Raji (cell line): Measurements from ENCODE around the gene PRR16.

Experiments
- POLR2A ChIP-seq: IDR thresholded peaks from 2 replicates; pipeline ENCODE4 v1.6.1; 2011; ENCODE audit warnings: low read depth, low read length, control low read depth; ENCODE audit not compliant: insufficient read depth

PRR16 gene

DNA sequence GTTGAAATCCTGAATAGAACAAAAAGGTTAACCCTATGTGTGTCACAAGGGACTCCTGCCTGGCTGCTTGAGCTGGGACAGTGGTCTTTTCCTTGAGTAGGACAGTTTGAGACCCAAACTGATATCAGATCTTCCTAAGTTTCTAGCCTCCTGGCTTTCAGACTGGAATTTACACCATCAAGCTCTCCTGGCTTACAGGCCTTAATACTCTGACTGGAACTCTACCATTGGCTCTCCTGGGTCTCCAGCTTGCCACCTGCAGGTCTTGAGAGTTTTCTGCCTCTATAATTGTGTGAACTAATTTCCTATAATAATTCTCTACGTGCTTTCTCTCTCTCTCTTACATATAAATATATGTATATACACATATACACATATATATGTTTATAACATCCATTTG, 112.5 kb downstream of the PRR16 start:
- no peak for TF ChIP-seq POLR2A

DNA sequence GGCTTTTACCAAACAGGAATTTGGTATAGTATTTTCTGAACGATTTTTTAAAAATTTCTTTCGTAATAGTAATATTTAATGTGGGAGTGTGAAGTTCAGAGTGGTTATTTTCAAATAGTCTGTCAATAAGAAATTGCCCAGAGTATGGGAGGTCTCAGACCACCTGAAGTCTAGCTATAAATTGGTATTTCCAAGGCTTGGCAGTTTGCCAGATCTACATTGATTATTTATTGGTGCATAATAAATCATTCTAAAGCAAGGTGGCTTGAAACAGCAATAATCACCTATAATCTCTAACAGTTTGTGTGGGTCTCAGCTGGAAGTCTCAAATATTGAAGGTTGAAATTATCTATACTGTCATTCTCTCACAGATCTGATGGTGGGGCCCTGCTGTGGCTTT, 118.5 kb downstream of the PRR16 start:
- no peak for TF ChIP-seq POLR2A

DNA sequence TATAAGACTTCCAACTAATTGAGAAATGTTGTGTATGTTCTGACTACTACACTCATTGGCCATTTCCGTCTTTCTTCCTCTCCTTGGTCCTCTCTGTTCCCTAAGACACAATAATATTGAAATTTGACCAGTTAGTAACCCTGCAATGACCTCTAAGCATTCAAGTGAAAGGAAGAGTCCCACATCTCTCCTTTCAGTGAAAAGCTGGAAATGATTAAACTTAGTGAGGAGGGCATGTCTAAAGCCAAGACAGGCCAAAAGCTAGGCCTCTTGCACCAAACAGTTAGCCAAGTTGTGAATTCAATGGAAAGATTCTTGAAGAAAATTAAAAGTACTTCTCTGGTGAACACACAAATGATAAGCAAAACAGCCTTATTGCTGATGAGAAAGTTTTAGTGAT, 122.5 kb downstream of the PRR16 start:
- no peak for TF ChIP-seq POLR2A

DNA sequence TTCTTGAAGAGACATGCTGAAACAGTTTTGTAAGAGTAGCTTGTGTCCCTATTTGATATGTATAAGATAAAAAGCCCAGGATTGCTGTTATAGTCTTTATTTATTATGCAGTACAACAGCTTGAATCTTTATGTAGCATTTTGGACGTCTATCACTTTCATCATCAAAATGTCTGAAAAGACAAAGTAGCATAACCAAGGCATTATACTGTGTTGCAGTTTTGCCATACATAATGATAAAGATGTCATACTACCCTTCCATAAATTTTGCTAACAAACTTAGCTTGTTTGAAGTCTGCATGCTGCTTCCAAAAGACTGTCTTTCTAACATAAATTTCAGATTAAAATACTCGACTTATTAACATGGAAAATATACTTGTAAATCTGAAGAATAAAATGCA, 127.8 kb downstream of the PRR16 start:
- TF ChIP-seq POLR2A, result no peak

DNA sequence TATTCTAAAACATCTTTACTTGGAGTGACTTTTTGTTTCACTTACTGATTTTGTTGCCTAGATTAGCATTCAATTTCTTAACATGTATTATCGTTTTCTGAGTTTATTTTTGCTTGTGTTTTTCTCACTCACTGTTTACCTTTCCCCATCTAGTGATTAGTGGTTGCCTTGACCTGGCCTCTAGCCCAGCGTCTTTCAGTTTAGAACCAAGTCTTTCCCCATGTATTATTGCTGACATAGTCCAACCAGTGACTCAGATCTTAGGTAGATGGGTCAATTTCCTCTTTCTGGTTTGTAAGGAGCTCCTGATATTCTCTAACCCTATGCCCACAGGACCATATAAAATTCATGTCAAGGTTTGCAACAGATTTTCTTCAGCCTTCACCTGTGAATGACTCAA, 135.5 kb downstream of the PRR16 start:
- TF ChIP-seq POLR2A, result no peak

DNA sequence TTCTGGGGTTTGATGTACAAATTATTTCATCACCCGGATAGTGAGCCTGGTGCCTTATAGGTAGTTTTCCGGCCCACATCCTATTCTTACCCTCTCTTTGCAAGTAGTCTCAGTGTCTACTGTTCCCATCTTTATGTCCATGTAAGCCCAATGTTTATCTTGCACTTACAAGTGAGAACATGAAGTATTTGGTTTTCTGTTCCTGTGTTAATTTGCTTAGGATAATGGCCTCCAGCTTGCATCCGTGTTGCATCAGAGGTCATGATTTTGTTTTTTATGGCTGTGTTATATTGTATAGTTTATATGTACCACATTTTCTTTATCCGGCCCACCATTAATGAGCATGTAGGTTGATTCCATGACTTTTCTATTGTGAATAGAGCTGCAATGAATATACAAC, 136.5 kb downstream of the PRR16 start:
- TF ChIP-seq POLR2A, result no peak

DNA sequence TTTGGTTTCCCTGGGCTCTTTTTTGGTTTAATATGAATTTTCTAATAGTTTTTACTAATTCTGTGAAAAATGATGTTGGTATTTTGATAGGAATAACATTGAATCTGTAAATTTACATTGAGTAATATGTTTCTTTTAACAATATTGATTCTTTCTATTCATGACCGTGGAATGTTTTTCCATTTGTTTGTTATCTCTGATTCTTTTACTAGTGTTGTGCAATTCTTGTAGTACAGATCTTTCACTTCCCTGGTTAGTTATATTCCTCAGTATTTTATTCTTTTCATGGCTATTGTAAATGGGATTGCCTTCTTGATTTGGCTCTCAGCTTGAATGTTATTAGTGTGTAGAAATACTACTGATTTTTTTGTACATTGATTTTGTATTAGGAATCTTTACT, 137.9 kb downstream of the PRR16 start:
- no peak for TF ChIP-seq POLR2A

DNA sequence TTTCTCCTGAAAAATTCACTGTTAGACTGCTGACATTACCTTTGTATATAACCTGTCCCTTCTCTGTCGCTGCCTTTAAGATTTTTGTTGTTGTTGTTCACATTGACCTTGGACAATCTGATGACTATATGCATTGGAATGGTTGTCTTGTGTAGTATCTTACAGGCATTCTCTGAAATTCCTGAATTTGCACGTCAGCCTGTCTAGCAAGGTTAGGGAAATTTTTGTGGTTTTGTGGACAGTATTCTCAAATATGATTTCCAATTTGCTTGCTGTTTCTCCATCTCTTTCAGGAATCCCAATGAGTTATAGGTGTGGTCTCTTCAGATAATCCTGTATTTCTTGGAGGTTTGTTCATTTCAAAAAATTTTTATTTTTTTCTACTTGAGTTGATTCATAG, 140.8 kb downstream of the PRR16 start:
- TF ChIP-seq POLR2A, result no peak

DNA sequence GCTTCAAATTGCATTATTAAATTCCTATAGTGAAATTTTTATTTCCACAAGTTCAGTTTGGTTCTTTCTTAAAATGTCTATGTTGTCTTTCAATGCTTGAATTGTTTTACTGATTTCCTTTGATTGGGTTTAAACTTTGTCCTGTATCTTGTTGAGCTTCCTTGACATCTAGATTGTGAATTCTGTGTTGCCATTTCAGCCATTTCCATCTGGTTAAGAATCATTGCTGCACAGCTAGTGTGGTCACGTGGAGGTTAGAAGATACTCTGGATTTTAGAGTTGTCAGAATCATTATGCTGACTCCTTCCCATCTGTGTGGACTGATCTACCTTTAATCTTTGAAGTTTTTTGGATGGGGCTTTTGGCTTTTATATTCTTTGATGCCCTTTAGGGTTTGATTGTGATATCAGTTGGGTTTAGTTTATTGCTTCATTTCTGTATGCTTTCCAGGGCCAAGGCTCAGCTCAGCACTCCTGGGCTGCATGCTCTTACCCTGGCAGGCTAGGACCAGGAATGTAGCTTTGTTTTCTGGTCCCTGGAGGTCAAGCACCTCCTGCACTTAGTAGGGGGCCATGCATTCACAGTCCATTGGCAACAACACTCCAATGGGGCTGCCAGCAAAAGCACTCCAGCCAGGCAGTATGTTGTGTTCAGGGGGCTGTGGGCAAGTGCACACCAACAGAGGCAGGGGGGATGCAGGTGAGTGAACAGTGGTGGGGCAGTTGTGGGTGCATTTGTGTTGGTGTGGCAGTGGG, 141.4 kb downstream of the PRR16 start:
- TF ChIP-seq POLR2A, result no peak

DNA sequence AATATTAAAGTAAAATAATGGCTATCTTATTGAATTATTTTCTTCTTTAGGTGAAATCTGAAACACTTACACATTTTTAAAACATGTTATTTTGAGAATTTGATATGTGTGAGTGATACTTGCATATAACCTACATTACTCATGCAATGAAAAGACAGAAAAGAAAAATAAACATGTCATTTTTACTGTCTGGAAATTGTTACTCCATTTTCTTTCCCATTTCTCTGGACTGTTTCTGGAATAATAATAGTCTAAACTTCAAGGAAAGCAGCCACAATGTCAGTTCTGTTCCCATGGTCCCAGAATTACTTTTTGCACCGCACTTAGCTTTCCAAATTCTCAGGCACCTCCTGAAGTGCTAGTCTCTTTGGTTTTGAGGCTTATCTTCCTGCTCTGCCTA, 145.5 kb downstream of the PRR16 start:
- no peak for TF ChIP-seq POLR2A

DNA sequence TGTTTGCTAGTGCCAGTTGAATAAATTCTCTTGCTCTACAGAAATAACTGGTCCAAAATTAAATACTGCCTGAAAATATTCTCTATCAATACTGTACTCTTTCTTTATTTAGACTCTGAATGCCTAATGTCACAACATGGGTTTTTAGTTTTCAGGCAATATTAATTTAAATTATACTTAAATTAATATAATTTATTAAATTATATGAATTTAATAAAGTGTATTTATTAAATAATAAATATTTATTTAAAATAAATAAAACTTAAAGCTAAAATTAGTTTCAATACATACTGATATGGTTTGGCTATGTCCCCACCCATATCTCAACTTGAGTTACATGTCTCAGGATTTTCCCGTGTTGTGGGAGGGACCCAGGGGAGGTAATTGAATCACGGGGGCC, 146.0 kb downstream of the PRR16 start:
- TF ChIP-seq POLR2A, result no peak

DNA sequence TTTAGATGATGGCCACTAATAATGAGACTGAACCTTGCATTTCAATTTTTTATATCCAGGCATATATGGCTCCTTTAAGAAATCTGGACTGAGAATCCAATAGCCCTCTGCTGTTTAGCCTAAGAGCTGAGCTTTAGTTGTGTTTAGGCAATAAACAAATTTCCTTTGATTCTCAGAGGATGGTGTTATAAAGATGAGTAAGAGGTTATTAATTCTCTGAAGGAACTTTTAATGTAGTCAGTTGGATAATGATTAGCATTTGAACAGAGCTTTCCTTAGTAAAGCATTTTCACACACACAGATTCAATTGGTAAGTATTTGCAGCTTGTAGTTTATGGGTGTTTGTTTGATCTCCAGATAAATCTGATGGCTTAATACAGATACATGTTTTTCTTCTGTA, 149.6 kb downstream of the PRR16 start:
- no peak for TF ChIP-seq POLR2A

DNA sequence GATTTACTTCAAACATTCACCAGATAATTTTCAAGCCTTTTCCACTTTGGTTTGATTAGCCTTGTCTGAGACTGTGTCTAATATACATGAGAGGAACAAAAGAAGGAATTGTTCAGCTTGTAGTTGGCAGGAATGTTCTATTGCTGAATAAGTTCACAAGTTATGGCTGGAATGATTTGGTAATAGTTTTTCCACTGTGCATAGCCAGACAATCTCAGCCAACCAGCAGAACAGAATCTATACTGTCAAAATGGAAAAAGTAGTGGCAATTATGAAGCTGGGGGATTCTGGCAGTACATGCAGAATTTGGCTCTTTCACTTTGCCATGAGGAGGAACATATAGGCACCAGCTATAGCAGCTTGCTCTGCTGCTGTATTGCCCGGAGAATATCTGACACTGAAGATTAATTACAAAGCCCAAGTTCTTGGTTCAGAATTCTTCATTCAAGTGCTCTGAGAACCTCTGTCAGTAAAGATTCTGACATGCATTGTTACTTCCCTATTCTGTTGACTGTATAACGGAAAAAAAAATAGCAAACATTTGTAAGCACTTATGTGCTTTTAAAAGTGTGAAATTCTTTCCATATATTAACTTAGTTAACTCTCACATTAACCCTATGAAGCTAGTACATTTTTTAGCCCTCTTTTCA, 150.6 kb downstream of the PRR16 start:
- no peak for TF ChIP-seq POLR2A

DNA sequence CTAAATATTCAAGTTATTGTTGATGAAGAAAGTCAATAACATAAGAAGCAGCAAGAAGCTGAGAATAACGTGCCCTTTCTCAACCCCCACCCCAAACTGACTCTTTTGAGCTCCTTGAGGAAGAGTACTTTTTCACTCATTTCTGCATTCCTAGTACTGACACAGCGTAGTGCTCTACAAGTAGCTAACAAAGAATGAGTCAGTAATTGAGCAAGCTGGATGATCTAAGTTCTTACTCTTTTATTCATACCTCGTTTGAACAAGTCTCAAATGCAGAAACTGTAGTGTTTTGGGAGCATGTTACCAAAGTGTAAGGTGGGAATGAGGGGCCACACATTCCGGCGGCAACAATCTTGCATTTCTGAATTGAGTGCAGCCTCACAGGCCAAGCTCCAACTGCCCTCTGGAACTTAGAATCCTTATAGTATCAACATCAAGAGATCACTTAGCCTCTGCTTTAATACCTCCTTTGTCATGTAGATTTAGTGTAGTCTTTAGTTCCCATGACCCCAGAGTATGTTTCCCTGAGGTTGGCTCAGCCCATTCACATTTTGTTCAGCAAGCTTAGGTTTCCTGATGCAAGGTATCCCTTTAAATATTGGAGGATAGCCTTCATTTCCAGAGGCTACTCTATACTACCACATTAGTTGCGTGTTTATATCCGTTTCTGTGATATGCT, 152.0 kb downstream of the PRR16 start:
- no peak for TF ChIP-seq POLR2A

DNA sequence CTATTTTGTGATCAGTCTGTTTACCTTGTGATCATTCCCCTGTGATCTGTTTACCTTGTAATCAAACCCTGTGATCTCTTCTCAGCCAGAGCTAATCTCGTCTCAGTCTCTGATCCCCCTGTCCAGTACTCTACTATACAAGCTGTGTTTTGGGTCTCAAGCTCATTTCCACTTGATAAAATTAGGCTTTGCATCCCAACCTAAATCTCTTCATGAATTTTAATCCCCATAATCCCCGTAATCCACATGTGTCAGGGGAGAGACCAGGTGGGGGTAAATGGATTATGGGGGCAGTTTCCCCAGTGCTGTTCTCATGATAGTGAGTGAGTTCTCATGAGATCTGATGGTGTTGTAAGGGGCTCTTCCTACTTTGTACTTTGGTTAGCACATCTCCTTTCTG, 157.2 kb downstream of the PRR16 start:
- no peak for TF ChIP-seq POLR2A

DNA sequence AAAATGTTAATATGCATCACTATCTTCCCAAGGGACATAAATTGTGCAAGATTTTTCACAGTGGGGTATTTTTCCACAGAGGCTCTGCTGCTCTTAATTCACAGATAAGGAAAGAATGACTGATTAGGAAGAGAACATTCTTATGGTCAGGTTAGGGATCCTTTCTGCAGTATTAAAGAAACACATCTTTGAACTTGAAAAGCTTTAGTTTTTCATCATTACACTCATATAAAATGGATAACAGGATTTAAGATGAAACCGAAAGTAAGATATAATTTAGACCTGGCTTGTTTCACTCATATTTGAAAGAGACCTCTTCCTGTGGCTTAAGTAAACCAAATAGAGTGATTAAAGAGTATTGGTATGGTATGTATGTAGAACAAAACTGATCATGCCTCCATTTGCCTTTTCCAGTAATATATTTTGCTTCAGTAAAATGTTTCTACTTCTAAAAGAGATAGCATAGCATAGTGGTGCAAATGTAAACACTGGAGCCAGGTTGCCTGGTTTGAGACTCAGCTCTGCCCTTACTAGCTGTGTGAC, 160.0 kb downstream of the PRR16 start:
- TF ChIP-seq POLR2A, result no peak
